Lower leg skin (tissue), 3 donors: ENCODE results near the gene MAML1.

Experiments
- POLR2A ChIP-seq, 2 donors: fragments of 450-650 bp; IDR thresholded peaks; one replicate each; pipeline ENCODE4 v1.6.1; 2016 to 2017; ENCODE audit warnings: antibody characterized with exemption in 2 of 2, mild to moderate bottlenecking in 1 of 2, moderate library complexity in 1 of 2
- TF ChIP-seq, protein P1 (sequence below), 3 donors: fragments of 450-650 bp; IDR thresholded peaks; one replicate each; pipeline ENCODE4 v1.5.1; 2016; ENCODE audit warnings: antibody characterized with exemption in 3 of 3, mild to moderate bottlenecking in 3 of 3, moderate library complexity in 2 of 3

DNA sequence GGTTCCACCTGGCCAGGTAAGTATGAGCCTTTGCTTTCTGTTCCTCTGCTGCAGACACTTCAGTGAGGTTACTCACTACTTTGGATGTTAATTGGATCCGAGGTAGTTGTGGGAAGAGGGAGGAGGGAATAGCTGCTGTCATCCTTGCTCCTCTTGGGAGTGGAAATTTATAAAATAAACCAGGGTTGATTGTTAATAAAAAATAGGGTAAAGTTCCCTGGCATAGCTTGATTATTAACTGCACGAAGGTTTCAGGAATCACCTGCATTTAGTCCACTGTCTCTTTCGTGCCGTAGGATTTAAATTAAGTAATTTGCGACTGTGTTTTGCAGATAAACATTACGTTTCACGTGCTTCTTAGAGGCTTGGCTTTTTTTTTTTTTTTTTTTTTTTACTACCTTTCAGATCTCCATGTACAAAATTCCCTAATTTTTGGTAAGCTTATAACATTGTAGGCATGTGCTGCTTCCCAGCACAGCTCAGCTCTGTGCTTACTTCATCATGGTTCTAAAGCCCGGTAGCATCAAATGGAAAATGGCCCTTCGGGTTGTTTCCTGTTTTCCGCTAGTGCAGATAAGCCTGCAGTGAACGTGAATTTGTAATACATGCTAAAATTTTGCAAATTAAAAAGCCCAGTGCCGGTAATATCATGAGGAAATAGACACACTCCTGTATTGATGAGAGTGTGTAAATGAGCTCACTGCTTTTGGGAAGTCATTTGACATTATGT is 34.3 kb downstream of the MAML1 start:
- TF ChIP-seq, protein P1, sequence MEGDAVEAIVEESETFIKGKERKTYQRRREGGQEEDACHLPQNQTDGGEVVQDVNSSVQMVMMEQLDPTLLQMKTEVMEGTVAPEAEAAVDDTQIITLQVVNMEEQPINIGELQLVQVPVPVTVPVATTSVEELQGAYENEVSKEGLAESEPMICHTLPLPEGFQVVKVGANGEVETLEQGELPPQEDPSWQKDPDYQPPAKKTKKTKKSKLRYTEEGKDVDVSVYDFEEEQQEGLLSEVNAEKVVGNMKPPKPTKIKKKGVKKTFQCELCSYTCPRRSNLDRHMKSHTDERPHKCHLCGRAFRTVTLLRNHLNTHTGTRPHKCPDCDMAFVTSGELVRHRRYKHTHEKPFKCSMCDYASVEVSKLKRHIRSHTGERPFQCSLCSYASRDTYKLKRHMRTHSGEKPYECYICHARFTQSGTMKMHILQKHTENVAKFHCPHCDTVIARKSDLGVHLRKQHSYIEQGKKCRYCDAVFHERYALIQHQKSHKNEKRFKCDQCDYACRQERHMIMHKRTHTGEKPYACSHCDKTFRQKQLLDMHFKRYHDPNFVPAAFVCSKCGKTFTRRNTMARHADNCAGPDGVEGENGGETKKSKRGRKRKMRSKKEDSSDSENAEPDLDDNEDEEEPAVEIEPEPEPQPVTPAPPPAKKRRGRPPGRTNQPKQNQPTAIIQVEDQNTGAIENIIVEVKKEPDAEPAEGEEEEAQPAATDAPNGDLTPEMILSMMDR (IDR thresholded peaks at IDR 0.05) = no peak
- TF ChIP-seq POLR2A (IDR thresholded peaks at IDR 0.05) = no peak
